Fibroblast of lung (primary cell): Measurements from ENCODE around the gene DMAC2. TPM values are rescaled to one million over a fixed set of nuclear protein-coding genes. Genes with fewer than 3 reads are reported as not detected.

Experiments
- DNase-seq, 2 donors: peaks; one replicate each; pipeline versions ENCODE4 v3.0.0 to v3.0.0-alpha.2; 2010; ENCODE audit warnings: low read depth in 2 of 2
- H2AFZ ChIP-seq: 2 replicates; pipeline ENCODE4 v1.5.1; 2012; ENCODE audit warnings: low read length, control low read depth, inconsistent platforms
- H3K27ac ChIP-seq: 2 replicates; pipeline ENCODE4 v1.5.1; 2011; ENCODE audit warnings: low read length, control low read depth; ENCODE audit not compliant: insufficient read depth
- H3K27me3 ChIP-seq: 2 replicates; pipeline ENCODE4 v1.5.1; 2011; ENCODE audit warnings: mild to moderate bottlenecking, low read length; ENCODE audit not compliant: control insufficient read depth, insufficient read depth
- H3K36me3 ChIP-seq: 2 replicates; pipeline ENCODE4 v1.5.1; 2011; ENCODE audit warnings: low read length; ENCODE audit not compliant: control insufficient read depth, insufficient read depth
- H3K4me1 ChIP-seq: 2 replicates; pipeline ENCODE4 v1.5.1; 2011; ENCODE audit warnings: low read length; ENCODE audit not compliant: control insufficient read depth, insufficient read depth; ENCODE audit errors: extremely low read depth
- H3K4me2 ChIP-seq: 2 replicates; pipeline ENCODE4 v1.5.1; 2011; ENCODE audit warnings: low read length, control low read depth; ENCODE audit not compliant: insufficient read depth; ENCODE audit errors: extremely low read depth
- H3K4me3 ChIP-seq, 4 experiments: fragments of 200-600 bp in 1 of 4; sonication (generic) in 1 of 4; replicated peaks in 1 of 4; 2 replicates each; pipeline ENCODE4 v1.5.1; 2011 to 2016; ENCODE audit warnings: low read length in 4 of 4, low read depth in 3 of 4, mild to moderate bottlenecking in 3 of 4, control low read depth in 2 of 4, inconsistent platforms in 1 of 4, mixed read lengths in 1 of 4; ENCODE audit not compliant: insufficient read depth in 1 of 4; ENCODE audit errors: control extremely low read depth in 1 of 4
- H3K79me2 ChIP-seq: 2 replicates; pipeline ENCODE4 v1.5.1; 2012; ENCODE audit warnings: mild to moderate bottlenecking, low read length, inconsistent platforms; ENCODE audit not compliant: control insufficient read depth, insufficient read depth
- H3K9ac ChIP-seq: 2 replicates; pipeline ENCODE4 v1.5.1; 2011; ENCODE audit warnings: mild to moderate bottlenecking, low read length, control low read depth; ENCODE audit not compliant: insufficient read depth
- H3K9me3 ChIP-seq: 2 replicates; pipeline ENCODE4 v1.5.1; 2012; ENCODE audit warnings: low read depth, low read length; ENCODE audit not compliant: control insufficient read depth, insufficient read depth
- H4K20me1 ChIP-seq: 2 replicates; pipeline ENCODE4 v1.5.1; 2011; ENCODE audit warnings: low read length; ENCODE audit not compliant: control insufficient read depth, insufficient read depth; ENCODE audit errors: extremely low read depth
- CTCF ChIP-seq, 2 donors: IDR thresholded peaks in 1 of 2; conservative IDR thresholded peaks in 1 of 2; 1 replicate in 1 of 2; 2 replicates in 1 of 2; pipeline ENCODE4 v1.5.1; 2011 to 2012; ENCODE audit warnings: low read length in 2 of 2, control low read depth in 1 of 2, inconsistent platforms in 1 of 2, low read depth in 1 of 2, mild to moderate bottlenecking in 1 of 2
- EZH2 ChIP-seq: IDR thresholded peaks from 2 replicates; pipeline ENCODE4 v1.5.1; 2012; ENCODE audit warnings: low read length, control low read depth, mild to moderate bottlenecking; ENCODE audit errors: missing control alignments
- polyA plus RNA-seq, 2 donors: library from polyadenylated mRNA; depleted of rRNA in 1 of 2; stranded (reverse) in 1 of 2; unstranded in 1 of 2; fragments of >200 nt; gene quantifications; 2 replicates each; pipeline ENCODE4 v1.2.1, GENCODE V29; 2011 to 2012; ENCODE audit warnings: missing spikeins in 1 of 2
- total RNA-seq: library from RNA; depleted of rRNA; stranded (reverse); fragments of >200 nt; gene quantifications from 2 replicates; pipeline ENCODE4 v1.2.1, GENCODE V29; 2014

Gene DMAC2
- total and polyA plus RNA-seq, 2 donors (not counting 1 experiment from before 2014, with no cell fraction given): 31.0 to 52.3 TPM

GRCh38 chr19:41411968-41412265, 27.8 kb downstream of the DMAC2 start:
- DNase-seq: no peak
- no peaks in the 10 kb centered on the region for H3K79me2 ChIP-seq
- H4K20me1 ChIP-seq: no peaks in the 10 kb centered on the region
- H3K9ac ChIP-seq: no peak overlapping the region
- H3K4me1 ChIP-seq: no peaks in the 10 kb centered on the region
- H3K36me3 ChIP-seq: peaks cover 3% of the 10 kb centered on the region
- H2AFZ ChIP-seq: no peak overlapping the region
- H3K27me3 ChIP-seq: no peaks in the 10 kb centered on the region
- no peak overlapping the region for H3K27ac ChIP-seq
- H3K4me2 ChIP-seq: no peak overlapping the region
- H3K4me3 ChIP-seq: no peak overlapping the region
- no peaks in the 10 kb centered on the region for H3K9me3 ChIP-seq
- TF ChIP-seq CTCF (conservative IDR thresholded peaks at IDR 0.05 in 1 of 2, IDR thresholded peaks at IDR 0.05 in 1 of 2; ENCODE audit: low read depth in 1 of 2, low read length in 2 of 2): no peak
- no peak for TF ChIP-seq EZH2

GRCh38 chr19:41411100-41411967, 28.4 kb downstream of the DMAC2 start:
- Histone ChIP-seq H3K36me3 (peaks cover 3% of the 10 kb centered on the region), H3K9ac (no peak overlapping the region), H3K9me3 (no peaks in the 10 kb centered on the region), H4K20me1 (no peaks in the 10 kb centered on the region), H3K4me1 (no peaks in the 10 kb centered on the region), H3K4me2 (no peak overlapping the region), H3K27ac (no peak overlapping the region), H3K79me2 (no peaks in the 10 kb centered on the region), H3K4me3 (no peak overlapping the region), H3K27me3 (no peaks in the 10 kb centered on the region), H2AFZ (no peak overlapping the region)
- no peak for TF ChIP-seq EZH2
- no peak for TF ChIP-seq CTCF (conservative IDR thresholded peaks at IDR 0.05 in 1 of 2, IDR thresholded peaks at IDR 0.05 in 1 of 2; ENCODE audit: low read depth in 1 of 2, low read length in 2 of 2)
- DNase-seq: no peak

- Histone ChIP-seq H2AFZ (no peak overlapping the region), H3K27ac (no peak overlapping the region), H3K79me2 (no peaks in the 10 kb centered on the region), H3K36me3 (peaks cover 3% of the 10 kb centered on the region), H3K9ac (no peak overlapping the region), H3K9me3 (no peaks in the 10 kb centered on the region), H4K20me1 (no peaks in the 10 kb centered on the region), H3K27me3 (no peaks in the 10 kb centered on the region), H3K4me3 (no peak overlapping the region), H3K4me2 (no peak overlapping the region), H3K4me1 (no peaks in the 10 kb centered on the region)
- no peak for DNase-seq
- TF ChIP-seq EZH2: no peak
- TF ChIP-seq CTCF (conservative IDR thresholded peaks at IDR 0.05 in 1 of 2, IDR thresholded peaks at IDR 0.05 in 1 of 2; ENCODE audit: low read depth in 1 of 2, low read length in 2 of 2): no peak
Measured at GRCh38 chr19:41410336-41411054, 29.2 kb downstream of the DMAC2 start.
